Fibroblast of lung (primary cell): ENCODE results near the gene TRRAP.

Experiments used
- EZH2 ChIP-seq: IDR thresholded peaks from 2 replicates; pipeline ENCODE4 v1.5.1; 2012; ENCODE audit warnings: low read length, control low read depth, mild to moderate bottlenecking; ENCODE audit errors: missing control alignments
- TF ChIP-seq, protein P1 (sequence below), 2 donors: IDR thresholded peaks in 1 of 2; conservative IDR thresholded peaks in 1 of 2; 1 replicate in 1 of 2; 2 replicates in 1 of 2; pipeline ENCODE4 v1.5.1; 2011 to 2012; ENCODE audit warnings: low read length in 2 of 2, control low read depth in 1 of 2, inconsistent platforms in 1 of 2, low read depth in 1 of 2, mild to moderate bottlenecking in 1 of 2

GRCh38 chr7:98956937-98957336 is 78.6 kb downstream of the TRRAP start:
- TF ChIP-seq, protein P1, sequence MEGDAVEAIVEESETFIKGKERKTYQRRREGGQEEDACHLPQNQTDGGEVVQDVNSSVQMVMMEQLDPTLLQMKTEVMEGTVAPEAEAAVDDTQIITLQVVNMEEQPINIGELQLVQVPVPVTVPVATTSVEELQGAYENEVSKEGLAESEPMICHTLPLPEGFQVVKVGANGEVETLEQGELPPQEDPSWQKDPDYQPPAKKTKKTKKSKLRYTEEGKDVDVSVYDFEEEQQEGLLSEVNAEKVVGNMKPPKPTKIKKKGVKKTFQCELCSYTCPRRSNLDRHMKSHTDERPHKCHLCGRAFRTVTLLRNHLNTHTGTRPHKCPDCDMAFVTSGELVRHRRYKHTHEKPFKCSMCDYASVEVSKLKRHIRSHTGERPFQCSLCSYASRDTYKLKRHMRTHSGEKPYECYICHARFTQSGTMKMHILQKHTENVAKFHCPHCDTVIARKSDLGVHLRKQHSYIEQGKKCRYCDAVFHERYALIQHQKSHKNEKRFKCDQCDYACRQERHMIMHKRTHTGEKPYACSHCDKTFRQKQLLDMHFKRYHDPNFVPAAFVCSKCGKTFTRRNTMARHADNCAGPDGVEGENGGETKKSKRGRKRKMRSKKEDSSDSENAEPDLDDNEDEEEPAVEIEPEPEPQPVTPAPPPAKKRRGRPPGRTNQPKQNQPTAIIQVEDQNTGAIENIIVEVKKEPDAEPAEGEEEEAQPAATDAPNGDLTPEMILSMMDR (conservative IDR thresholded peaks at IDR 0.05 in 1 of 2, IDR thresholded peaks at IDR 0.05 in 1 of 2; ENCODE audit: low read depth in 1 of 2, low read length in 2 of 2), result no peak
- TF ChIP-seq EZH2, result no peak
